HepG2 (cell line): ENCODE results near the gene NARF. TPM values are rescaled to one million over a fixed set of nuclear protein-coding genes. Genes with fewer than 3 reads are reported as not detected.
A peak's percentile ranks its signal among the peaks of the same experiment; 100 is the strongest.

Experiments
- EZH2 ChIP-seq: conservative IDR thresholded peaks from 2 replicates; pipeline ENCODE4 v1.6.1; 2012; ENCODE audit warnings: mild to moderate bottlenecking, low read depth, low read length, moderate library complexity
- FOXJ3 ChIP-seq: sonication (generic); formaldehyde crosslinking; IDR thresholded peaks from 2 replicates; pipeline ENCODE4 v1.4.0; 2020; ENCODE audit warnings: missing genetic modification reagents, mild to moderate bottlenecking, borderline replicate concordance
- GPBP1L1 ChIP-seq: sonication (generic); formaldehyde crosslinking; IDR thresholded peaks from 2 replicates; pipeline ENCODE4 v1.5.0; 2020; ENCODE audit warnings: mild to moderate bottlenecking, missing genetic modification reagents
- MXI1 ChIP-seq: IDR thresholded peaks from 3 replicates; pipeline ENCODE4 v1.6.1; 2012; ENCODE audit warnings: low read depth, low read length, inconsistent platforms, borderline replicate concordance
- MYC ChIP-seq: sonication (generic); formaldehyde crosslinking; IDR thresholded peaks from 2 replicates; pipeline ENCODE4 v1.9.0; 2021; ENCODE audit warnings: missing genetic modification reagents, borderline replicate concordance
- TRIM24 ChIP-seq: sonication (generic); formaldehyde crosslinking; IDR thresholded peaks from 2 replicates; pipeline ENCODE4 v1.8.0; 2022; ENCODE audit warnings: mild to moderate bottlenecking, missing genetic modification reagents
- YY1 ChIP-seq: IDR thresholded peaks from 2 replicates; pipeline ENCODE4 v1.6.1; 2011; ENCODE audit warnings: low read length, low read depth, moderate library complexity, mild to moderate bottlenecking; ENCODE audit not compliant: insufficient read depth, insufficient replicate concordance
- ZBTB10 ChIP-seq: sonication (generic); formaldehyde crosslinking; IDR thresholded peaks from 2 replicates; pipeline ENCODE4 v1.4.0; 2020; ENCODE audit warnings: missing genetic modification reagents, borderline replicate concordance
- ZNF558 ChIP-seq: sonication (generic); formaldehyde crosslinking; IDR thresholded peaks from 2 replicates; pipeline ENCODE4 v1.9.0; 2022; ENCODE audit warnings: mild to moderate bottlenecking, missing genetic modification reagents, borderline replicate concordance
- ZNF607 ChIP-seq: sonication (generic); formaldehyde crosslinking; IDR thresholded peaks from 2 replicates; pipeline ENCODE4 v1.5.1; 2020; ENCODE audit warnings: missing genetic modification reagents, mild to moderate bottlenecking, borderline replicate concordance
- polyA plus RNA-seq, 8 experiments: library from polyadenylated mRNA; depleted of rRNA in 3 of 8; stranded (reverse) in 7 of 8; unstranded in 1 of 8; fragments of >200 nt; fragmentation: Illumina TruSeq in 4 of 8; extraction: Trizol in 4 of 8; gene quantifications; 2 replicates each; pipeline versions ENCODE4 v1.2.1 to v1.2.3, GENCODE V29; 2011 to 2016; ENCODE audit warnings: low read depth in 4 of 8, missing spikeins in 1 of 8, mixed read lengths in 1 of 8; ENCODE audit not compliant: insufficient read depth in 1 of 8
- total RNA-seq, 5 experiments: library from RNA; depleted of rRNA; stranded (reverse); fragments of >200 nt; fragmentation: Illumina TruSeq; extraction: Trizol; gene quantifications; 2 replicates each; pipeline ENCODE4 v1.2.3, GENCODE V29; 2016; ENCODE audit warnings: low read depth in 1 of 5
- TF ChIP-seq, protein P1 (sequence below): sonication (generic); formaldehyde crosslinking; IDR thresholded peaks from 2 replicates; pipeline ENCODE4 v1.5.1; 2020; ENCODE audit warnings: missing genetic modification reagents, mild to moderate bottlenecking, borderline replicate concordance
- TF ChIP-seq, protein P2 (sequence below): sonication (generic); formaldehyde crosslinking; conservative IDR thresholded peaks from 2 replicates; pipeline ENCODE4 v1.4.0; 2020; ENCODE audit warnings: missing genetic modification reagents
- TF ChIP-seq, protein P3 (sequence below): sonication (generic); formaldehyde crosslinking; IDR thresholded peaks from 2 replicates; pipeline ENCODE4 v1.5.0; 2020; ENCODE audit warnings: mild to moderate bottlenecking, missing genetic modification reagents, moderate library complexity

NARF gene
- total and polyA plus RNA-seq, 2 of the 13 experiments (the other 11 are each of a cell fraction or from before 2014, with no cell fraction given): 61.1 to 144 TPM

- TF ChIP-seq, protein P1, sequence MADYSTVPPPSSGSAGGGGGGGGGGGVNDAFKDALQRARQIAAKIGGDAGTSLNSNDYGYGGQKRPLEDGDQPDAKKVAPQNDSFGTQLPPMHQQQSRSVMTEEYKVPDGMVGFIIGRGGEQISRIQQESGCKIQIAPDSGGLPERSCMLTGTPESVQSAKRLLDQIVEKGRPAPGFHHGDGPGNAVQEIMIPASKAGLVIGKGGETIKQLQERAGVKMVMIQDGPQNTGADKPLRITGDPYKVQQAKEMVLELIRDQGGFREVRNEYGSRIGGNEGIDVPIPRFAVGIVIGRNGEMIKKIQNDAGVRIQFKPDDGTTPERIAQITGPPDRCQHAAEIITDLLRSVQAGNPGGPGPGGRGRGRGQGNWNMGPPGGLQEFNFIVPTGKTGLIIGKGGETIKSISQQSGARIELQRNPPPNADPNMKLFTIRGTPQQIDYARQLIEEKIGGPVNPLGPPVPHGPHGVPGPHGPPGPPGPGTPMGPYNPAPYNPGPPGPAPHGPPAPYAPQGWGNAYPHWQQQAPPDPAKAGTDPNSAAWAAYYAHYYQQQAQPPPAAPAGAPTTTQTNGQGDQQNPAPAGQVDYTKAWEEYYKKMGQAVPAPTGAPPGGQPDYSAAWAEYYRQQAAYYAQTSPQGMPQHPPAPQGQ: no peak
- no peak for TF ChIP-seq MXI1
- no peak for TF ChIP-seq ZNF558 (CRISPR knock-in tag)
- TF ChIP-seq YY1: no peak
- TF ChIP-seq MYC (CRISPR knock-in tag): peak; percentile 84; the same call in 1 of the 2 replicates
- peak; percentile 79; the same call in 1 of the 2 replicates for TF ChIP-seq FOXJ3 (CRISPR knock-in tag)
- no peak for TF ChIP-seq ZNF607 (CRISPR knock-in tag)
- no peak for TF ChIP-seq ZBTB10
- TF ChIP-seq, protein P2, sequence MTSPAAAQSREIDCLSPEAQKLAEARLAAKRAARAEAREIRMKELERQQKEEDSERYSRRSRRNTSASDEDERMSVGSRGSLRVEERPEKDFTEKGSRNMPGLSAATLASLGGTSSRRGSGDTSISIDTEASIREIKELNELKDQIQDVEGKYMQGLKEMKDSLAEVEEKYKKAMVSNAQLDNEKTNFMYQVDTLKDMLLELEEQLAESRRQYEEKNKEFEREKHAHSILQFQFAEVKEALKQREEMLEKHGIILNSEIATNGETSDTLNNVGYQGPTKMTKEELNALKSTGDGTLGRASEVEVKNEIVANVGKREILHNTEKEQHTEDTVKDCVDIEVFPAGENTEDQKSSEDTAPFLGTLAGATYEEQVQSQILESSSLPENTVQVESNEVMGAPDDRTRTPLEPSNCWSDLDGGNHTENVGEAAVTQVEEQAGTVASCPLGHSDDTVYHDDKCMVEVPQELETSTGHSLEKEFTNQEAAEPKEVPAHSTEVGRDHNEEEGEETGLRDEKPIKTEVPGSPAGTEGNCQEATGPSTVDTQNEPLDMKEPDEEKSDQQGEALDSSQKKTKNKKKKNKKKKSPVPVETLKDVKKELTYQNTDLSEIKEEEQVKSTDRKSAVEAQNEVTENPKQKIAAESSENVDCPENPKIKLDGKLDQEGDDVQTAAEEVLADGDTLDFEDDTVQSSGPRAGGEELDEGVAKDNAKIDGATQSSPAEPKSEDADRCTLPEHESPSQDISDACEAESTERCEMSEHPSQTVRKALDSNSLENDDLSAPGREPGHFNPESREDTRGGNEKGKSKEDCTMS (CRISPR knock-in tag): no peak
- no peak for TF ChIP-seq GPBP1L1
- no peak; the same call in 1 of the 2 replicates for TF ChIP-seq TRIM24
- TF ChIP-seq, protein P3, sequence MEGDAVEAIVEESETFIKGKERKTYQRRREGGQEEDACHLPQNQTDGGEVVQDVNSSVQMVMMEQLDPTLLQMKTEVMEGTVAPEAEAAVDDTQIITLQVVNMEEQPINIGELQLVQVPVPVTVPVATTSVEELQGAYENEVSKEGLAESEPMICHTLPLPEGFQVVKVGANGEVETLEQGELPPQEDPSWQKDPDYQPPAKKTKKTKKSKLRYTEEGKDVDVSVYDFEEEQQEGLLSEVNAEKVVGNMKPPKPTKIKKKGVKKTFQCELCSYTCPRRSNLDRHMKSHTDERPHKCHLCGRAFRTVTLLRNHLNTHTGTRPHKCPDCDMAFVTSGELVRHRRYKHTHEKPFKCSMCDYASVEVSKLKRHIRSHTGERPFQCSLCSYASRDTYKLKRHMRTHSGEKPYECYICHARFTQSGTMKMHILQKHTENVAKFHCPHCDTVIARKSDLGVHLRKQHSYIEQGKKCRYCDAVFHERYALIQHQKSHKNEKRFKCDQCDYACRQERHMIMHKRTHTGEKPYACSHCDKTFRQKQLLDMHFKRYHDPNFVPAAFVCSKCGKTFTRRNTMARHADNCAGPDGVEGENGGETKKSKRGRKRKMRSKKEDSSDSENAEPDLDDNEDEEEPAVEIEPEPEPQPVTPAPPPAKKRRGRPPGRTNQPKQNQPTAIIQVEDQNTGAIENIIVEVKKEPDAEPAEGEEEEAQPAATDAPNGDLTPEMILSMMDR (CRISPR knock-in tag): no peak
- no peak for TF ChIP-seq EZH2
Observed at GRCh38 chr17:82517230-82517865, 58.8 kb downstream of the NARF start (continued).
